ENCODE results near the gene BSN. TPM values are rescaled to one million over a fixed set of nuclear protein-coding genes. Genes with fewer than 3 reads are reported as not detected.

Gene BSN
- total and polyA plus RNA-seq, 2 donors (not counting 1 experiment from before 2014, with no cell fraction given): 0.03 to 0.20 TPM

GRCh38 chr3:49620728-49621127, 66.5 kb downstream of the BSN start:
- intact Hi-C loops (cut with micrococcal nuclease): no loop called here

GRCh38 chr3:49623071-49623470, 68.8 kb downstream of the BSN start:
- ChIA-PET CTCF (no interaction called here), POLR2A (no interaction called here)
- intact Hi-C loops (cut with micrococcal nuclease): no loop called here
- no peaks in the 10 kb centered on the region for H3K9me3 Mint-ChIP-seq (ENCODE audit: insufficient read depth)
- ATAC-seq (ENCODE audit: low read depth) (no peak), DNase-seq (no peak)
- Histone ChIP-seq H3K27ac (ENCODE audit: low read length in 2 of 2) (no peak overlapping the region), H3K4me2 (replicated peaks; ENCODE audit: low read depth, low read length, poor library complexity, severe bottlenecking) (no peak overlapping the region), H3K4me3 (ENCODE audit: control extremely low read depth in 1 of 5, extremely low read depth in 1 of 5, insufficient read depth in 1 of 5, low read depth in 2 of 5, low read length in 4 of 5) (no peak overlapping the region), H3K9ac (ENCODE audit: low read length) (no peak overlapping the region), H3K36me3 (replicated peaks in 1 of 2; ENCODE audit: control extremely low read depth in 1 of 2, control insufficient read depth in 1 of 2, extremely low read depth in 1 of 2, insufficient read depth in 2 of 2, low read length in 1 of 2) (no peaks in the 10 kb centered on the region), H3K27me3 (replicated peaks in 1 of 4; ENCODE audit: control extremely low read depth in 1 of 4, control insufficient read depth in 3 of 4, insufficient read depth in 4 of 4, low read length in 3 of 4) (no peaks in the 10 kb centered on the region), H2AFZ (ENCODE audit: insufficient read depth, low read depth, low read length, poor library complexity, severe bottlenecking) (no peak overlapping the region), H3K9me3 (ENCODE audit: control extremely low read depth in 1 of 3, control insufficient read depth in 2 of 3, insufficient read depth in 1 of 3, low read length in 2 of 3) (no peaks in the 10 kb centered on the region), H3K79me2 (ENCODE audit: control insufficient read depth, insufficient read depth, low read length) (no peaks in the 10 kb centered on the region), H4K20me1 (ENCODE audit: control insufficient read depth, insufficient read depth, low read length, poor library complexity, severe bottlenecking) (no peaks in the 10 kb centered on the region), H3K4me1 (ENCODE audit: control insufficient read depth in 2 of 2, insufficient read depth in 2 of 2, low read length in 2 of 2) (no peaks in the 10 kb centered on the region)
- 100% methylated on average over 1 of the region's 1 CpG for WGBS (ENCODE audit: insufficient coverage)
- H3K27ac Mint-ChIP-seq: no peak overlapping the region
- H3K4me3 Mint-ChIP-seq: no peak overlapping the region
- H3K27me3 Mint-ChIP-seq: peaks cover 19% of the 10 kb centered on the region
- no peak for TF ChIP-seq CTCF (IDR thresholded peaks at IDR 0.05)
- no peak for TF ChIP-seq EZH2 (IDR thresholded peaks at IDR 0.05; ENCODE audit: borderline replicate concordance, insufficient read depth, low read depth, low read length, poor library complexity, severe bottlenecking)
- no peaks in the 10 kb centered on the region for H3K4me1 Mint-ChIP-seq

More at GRCh38 chr3:49620728-49621127, 66.5 kb downstream of the BSN start:
- ATAC-seq (ENCODE audit: low read depth): no peak
- H3K9ac ChIP-seq (ENCODE audit: low read length): no peak overlapping the region
- DNase-seq: no peak
- no peak overlapping the region for H3K4me2 ChIP-seq (replicated peaks; ENCODE audit: low read depth, low read length, poor library complexity, severe bottlenecking)
- no peak overlapping the region for H2AFZ ChIP-seq (ENCODE audit: insufficient read depth, low read depth, low read length, poor library complexity, severe bottlenecking)
- Mint-ChIP-seq H3K9me3 (ENCODE audit: insufficient read depth) (no peaks in the 10 kb centered on the region), H3K4me1 (no peaks in the 10 kb centered on the region), H3K27ac (no peak overlapping the region), H3K4me3 (no peak overlapping the region), H3K27me3 (peaks cover 22% of the 10 kb centered on the region)
- H3K79me2 ChIP-seq (ENCODE audit: control insufficient read depth, insufficient read depth, low read length): no peaks in the 10 kb centered on the region
- H3K4me1 ChIP-seq (ENCODE audit: control insufficient read depth in 2 of 2, insufficient read depth in 2 of 2, low read length in 2 of 2): no peaks in the 10 kb centered on the region
- CTCF ChIA-PET: no interaction called here
- peaks cover 0 to 3% (median 0%) of the 10 kb centered on the region in 4 experiments for H3K27me3 ChIP-seq (replicated peaks in 1 of 4; ENCODE audit: control extremely low read depth in 1 of 4, control insufficient read depth in 3 of 4, insufficient read depth in 4 of 4, low read length in 3 of 4)
- WGBS (ENCODE audit: insufficient coverage): 97% methylated on average over 6 of the region's 8 CpGs
- no peak overlapping the region for H3K27ac ChIP-seq (ENCODE audit: low read length in 2 of 2)
- H3K36me3 ChIP-seq (replicated peaks in 1 of 2; ENCODE audit: control extremely low read depth in 1 of 2, control insufficient read depth in 1 of 2, extremely low read depth in 1 of 2, insufficient read depth in 2 of 2, low read length in 1 of 2): no peaks in the 10 kb centered on the region
- POLR2A ChIA-PET: no interaction called here
- no peak for TF ChIP-seq CTCF (IDR thresholded peaks at IDR 0.05)
- TF ChIP-seq EZH2 (IDR thresholded peaks at IDR 0.05; ENCODE audit: borderline replicate concordance, insufficient read depth, low read depth, low read length, poor library complexity, severe bottlenecking): no peak
- no peaks in the 10 kb centered on the region for H3K9me3 ChIP-seq (ENCODE audit: control extremely low read depth in 1 of 3, control insufficient read depth in 2 of 3, insufficient read depth in 1 of 3, low read length in 2 of 3)
- H4K20me1 ChIP-seq (ENCODE audit: control insufficient read depth, insufficient read depth, low read length, poor library complexity, severe bottlenecking): no peaks in the 10 kb centered on the region
- no peak overlapping the region for H3K4me3 ChIP-seq (ENCODE audit: control extremely low read depth in 1 of 5, extremely low read depth in 1 of 5, insufficient read depth in 1 of 5, low read depth in 2 of 5, low read length in 4 of 5)
